ENCODE results near the gene MNAT1.

MNAT1 gene

DNA sequence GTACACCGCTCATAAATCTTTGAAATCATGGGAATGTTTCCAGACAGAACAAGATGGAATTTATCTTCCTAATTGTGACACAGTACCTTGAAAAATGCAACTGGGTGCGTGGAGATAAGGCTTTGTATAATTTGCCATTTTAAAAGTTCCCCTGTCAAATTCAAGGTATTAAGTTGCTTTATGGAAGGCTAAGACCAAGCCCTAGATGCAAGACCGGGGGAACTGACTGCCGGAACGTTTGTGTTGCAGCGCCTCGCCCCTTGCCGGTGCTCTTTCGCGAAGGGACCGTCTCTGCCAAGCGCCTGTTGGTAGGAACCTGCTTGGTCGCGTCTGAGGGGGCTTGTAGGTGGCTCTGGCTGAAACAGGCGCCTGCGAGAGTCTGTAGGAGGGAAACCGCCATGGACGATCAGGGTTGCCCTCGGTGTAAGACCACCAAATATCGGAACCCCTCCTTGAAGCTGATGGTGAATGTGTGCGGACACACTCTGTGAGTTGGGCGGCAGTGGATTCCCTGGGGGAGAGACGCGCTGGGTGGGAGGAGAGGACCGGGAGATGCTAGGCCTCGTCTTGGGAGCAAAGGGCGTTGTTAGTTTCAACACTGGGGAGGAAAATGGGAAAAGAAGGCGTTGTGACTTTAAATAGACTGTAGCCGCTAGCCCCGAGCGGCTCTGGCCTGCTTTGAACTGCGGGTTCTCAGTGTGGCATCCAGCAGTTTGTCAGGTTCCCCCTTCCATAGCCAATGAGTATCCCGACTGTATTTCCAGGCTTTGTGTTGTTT is at the start of gene MNAT1:
TSS of gene MNAT1 (plus strand) at position 297 of the 778 bp plus-strand sequence. CDS start at position 399, 102 bp downstream.
- H3K4me3 ChIP-seq (ENCODE audit: low read depth in 1 of 2, low read length in 2 of 2), result peak within 1 kb of the TSS; percentile 80 to 87
- H3K27ac ChIP-seq (ENCODE audit: low read length), result peak within 1 kb of the TSS; percentile 85
- H2AFZ ChIP-seq (ENCODE audit: low read depth, low read length), result peak within 1 kb of the TSS; percentile 96
- H3K4me1 ChIP-seq (ENCODE audit: insufficient read depth, low read length), result peaks cover 21% of the 10 kb centered on the region
- H3K9me3 ChIP-seq (ENCODE audit: insufficient read depth, low read length, severe bottlenecking), result no peaks in the 10 kb centered on the region
- no peak for TF ChIP-seq CTCF (IDR thresholded peaks at IDR 0.05; ENCODE audit: borderline replicate concordance, extremely low read depth, low read length, poor library complexity, severe bottlenecking)
- no peak for TF ChIP-seq EZH2 (IDR thresholded peaks at IDR 0.05; ENCODE audit: borderline replicate concordance, low read depth, low read length, severe bottlenecking)
- peaks cover 5% of the 10 kb centered on the region for H3K27me3 ChIP-seq (ENCODE audit: insufficient read depth, low read length, poor library complexity)
- H3K36me3 ChIP-seq (ENCODE audit: insufficient read depth, low read length), result no peaks in the 10 kb centered on the region
- peak within 1 kb of the TSS; percentile 84 for H3K4me2 ChIP-seq (ENCODE audit: insufficient read depth, low read length)
- H4K20me1 ChIP-seq (ENCODE audit: insufficient read depth, low read length), result peaks cover 6% of the 10 kb centered on the region; the same call in 1 of the 2 replicates
- H3K79me2 ChIP-seq (ENCODE audit: insufficient read depth, low read length), result peaks cover 47% of the 10 kb centered on the region
- ATAC-seq (ENCODE audit: insufficient read depth, low read depth) (peak; percentile 97), DNase-seq (peak; percentile 87)
- H3K9ac ChIP-seq (ENCODE audit: low read depth, low read length), result peak within 1 kb of the TSS; percentile 80

GRCh38 chr14:60686865-60687264 is 47.7 kb upstream of the MNAT1 start:
- Histone ChIP-seq H3K9ac (ENCODE audit: low read depth, low read length) (no peak overlapping the region), H4K20me1 (ENCODE audit: insufficient read depth, low read length) (no peaks in the 10 kb centered on the region), H3K9me3 (ENCODE audit: insufficient read depth, low read length, severe bottlenecking) (no peaks in the 10 kb centered on the region), H3K27me3 (ENCODE audit: insufficient read depth, low read length, poor library complexity) (no peaks in the 10 kb centered on the region), H3K27ac (ENCODE audit: low read length) (no peak overlapping the region), H3K4me2 (ENCODE audit: insufficient read depth, low read length) (no peak overlapping the region), H3K4me1 (ENCODE audit: insufficient read depth, low read length) (no peaks in the 10 kb centered on the region), H3K79me2 (ENCODE audit: insufficient read depth, low read length) (no peaks in the 10 kb centered on the region), H3K4me3 (ENCODE audit: low read depth in 1 of 2, low read length in 2 of 2) (no peak overlapping the region), H2AFZ (ENCODE audit: low read depth, low read length) (no peak overlapping the region), H3K36me3 (ENCODE audit: insufficient read depth, low read length) (no peaks in the 10 kb centered on the region)
- ATAC-seq (ENCODE audit: insufficient read depth, low read depth) (no peak), DNase-seq (no peak)
- TF ChIP-seq CTCF (IDR thresholded peaks at IDR 0.05; ENCODE audit: borderline replicate concordance, extremely low read depth, low read length, poor library complexity, severe bottlenecking) (no peak), EZH2 (IDR thresholded peaks at IDR 0.05; ENCODE audit: borderline replicate concordance, low read depth, low read length, severe bottlenecking) (no peak)

GRCh38 chr14:60691383-60692113 is 43.0 kb upstream of the MNAT1 start:
- Histone ChIP-seq H3K9me3 (ENCODE audit: insufficient read depth, low read length, severe bottlenecking) (no peaks in the 10 kb centered on the region), H3K79me2 (ENCODE audit: insufficient read depth, low read length) (no peaks in the 10 kb centered on the region), H4K20me1 (ENCODE audit: insufficient read depth, low read length) (no peaks in the 10 kb centered on the region), H3K36me3 (ENCODE audit: insufficient read depth, low read length) (no peaks in the 10 kb centered on the region), H3K4me2 (ENCODE audit: insufficient read depth, low read length) (no peak overlapping the region), H2AFZ (ENCODE audit: low read depth, low read length) (no peak overlapping the region), H3K27ac (ENCODE audit: low read length) (no peak overlapping the region), H3K4me1 (ENCODE audit: insufficient read depth, low read length) (no peaks in the 10 kb centered on the region), H3K9ac (ENCODE audit: low read depth, low read length) (no peak overlapping the region), H3K4me3 (ENCODE audit: low read depth in 1 of 2, low read length in 2 of 2) (no peak overlapping the region), H3K27me3 (ENCODE audit: insufficient read depth, low read length, poor library complexity) (no peaks in the 10 kb centered on the region)
- DNase-seq, result no peak
- TF ChIP-seq CTCF (IDR thresholded peaks at IDR 0.05; ENCODE audit: borderline replicate concordance, extremely low read depth, low read length, poor library complexity, severe bottlenecking) (no peak), EZH2 (IDR thresholded peaks at IDR 0.05; ENCODE audit: borderline replicate concordance, low read depth, low read length, severe bottlenecking) (no peak)
- ATAC-seq (ENCODE audit: insufficient read depth, low read depth), result no peak
